Activated naive CD4-positive, alpha-beta T cell treated with anti-CD3 and anti-CD28 coated beads, Interleukin-2, amount 10 ng/mL, durations not matched to agents 7 days and 5 days (primary cell): ENCODE results near the gene SPATA22.
"Not testable (repeated sequence)": the region's sequence is repeated elsewhere in the genome, so short reads cannot be mapped to it uniquely, and the experiment has no call there.

Experiments
- CTCF ChIA-PET: fragments of 350-600 bp; sonication (Branson Sonifier 250); formaldehyde crosslinking; loops from one replicate; lab custom pipeline; 2021; ENCODE audit warnings: antibody characterized with exemption; lab: Charles Lee
- DNase-seq: peaks from one replicate; pipeline ENCODE4 v3.0.0-alpha.2; 2020
- H3K27ac Mint-ChIP-seq: one replicate; pipeline ENCODE4 v1.8.0; 2021; ENCODE audit warnings: mild to moderate bottlenecking, moderate library complexity, mixed read lengths
- H3K27me3 Mint-ChIP-seq: one replicate; pipeline ENCODE4 v1.8.0; 2021; ENCODE audit warnings: mild to moderate bottlenecking, mixed read lengths
- H3K36me3 Mint-ChIP-seq: one replicate; pipeline ENCODE4 v1.8.0; 2021; ENCODE audit warnings: mixed read lengths
- H3K4me1 Mint-ChIP-seq: one replicate; pipeline ENCODE4 v1.8.0; 2021; ENCODE audit warnings: mixed read lengths
- H3K4me3 Mint-ChIP-seq: one replicate; pipeline ENCODE4 v1.8.0; 2021; ENCODE audit warnings: mild to moderate bottlenecking, moderate library complexity, mixed read lengths
- H3K9me3 Mint-ChIP-seq: one replicate; pipeline ENCODE4 v1.8.0; 2021; ENCODE audit warnings: mixed read lengths

The SPATA22 gene, protein sequence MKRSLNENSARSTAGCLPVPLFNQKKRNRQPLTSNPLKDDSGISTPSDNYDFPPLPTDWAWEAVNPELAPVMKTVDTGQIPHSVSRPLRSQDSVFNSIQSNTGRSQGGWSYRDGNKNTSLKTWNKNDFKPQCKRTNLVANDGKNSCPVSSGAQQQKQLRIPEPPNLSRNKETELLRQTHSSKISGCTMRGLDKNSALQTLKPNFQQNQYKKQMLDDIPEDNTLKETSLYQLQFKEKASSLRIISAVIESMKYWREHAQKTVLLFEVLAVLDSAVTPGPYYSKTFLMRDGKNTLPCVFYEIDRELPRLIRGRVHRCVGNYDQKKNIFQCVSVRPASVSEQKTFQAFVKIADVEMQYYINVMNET

DNA sequence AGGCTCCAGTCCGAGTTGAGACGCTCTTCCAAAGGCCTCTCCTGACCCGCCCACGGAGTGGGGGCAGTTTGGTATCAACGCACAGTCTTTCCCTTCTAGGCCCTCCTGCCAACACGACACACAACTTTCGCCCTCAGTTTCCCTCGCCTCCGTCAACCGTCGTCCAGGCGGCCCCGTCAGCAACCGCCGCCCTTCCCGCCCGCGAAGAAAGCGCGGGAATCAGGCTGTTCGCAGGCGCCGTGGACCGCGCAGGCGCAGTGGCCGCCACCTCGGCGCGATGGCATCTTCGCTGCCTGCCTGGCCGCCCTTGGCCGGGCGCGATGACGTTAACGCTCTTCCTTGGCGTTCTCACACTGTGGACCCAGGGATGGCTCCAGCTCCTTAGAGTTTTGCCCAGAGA, at the start of gene SPATA22:
TSS of gene SPATA22 (minus strand) at position 221 of the 400 bp plus-strand sequence. CDS start 2,494 bp downstream, outside the sequence.
- Mint-ChIP-seq H3K4me1 (peaks cover 5% of the 10 kb centered on the region), H3K4me3 (no peak within 1 kb of the TSS), H3K27ac (no peak within 1 kb of the TSS), H3K27me3 (no peaks in the 10 kb centered on the region), H3K36me3 (no peaks in the 10 kb centered on the region), H3K9me3 (no peaks in the 10 kb centered on the region)
- DNase-seq, result no peak
- CTCF ChIA-PET, result no interaction called here

DNA sequence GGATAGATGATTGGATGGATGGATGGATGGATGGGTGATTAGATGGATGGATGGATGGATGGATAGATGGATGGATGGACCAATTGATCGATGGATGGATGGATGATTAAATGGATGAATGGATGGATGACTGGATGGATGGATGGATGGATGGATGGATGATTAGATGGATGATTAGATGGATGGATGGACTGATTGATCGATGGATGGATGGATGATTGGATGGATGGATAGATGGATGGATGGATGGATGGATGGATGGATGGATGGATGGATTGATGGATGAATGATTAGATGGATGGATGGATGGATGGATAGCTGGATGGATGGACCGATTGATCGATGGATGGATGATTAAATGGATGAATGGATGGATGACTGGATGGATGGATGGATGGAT, 47.9 kb upstream of the SPATA22 start:
- H3K27ac Mint-ChIP-seq, H3K36me3 Mint-ChIP-seq, H3K4me1 Mint-ChIP-seq, CTCF ChIA-PET, H3K27me3 Mint-ChIP-seq, H3K9me3 Mint-ChIP-seq, DNase-seq, H3K4me3 Mint-ChIP-seq: not testable (repeated sequence)

DNA sequence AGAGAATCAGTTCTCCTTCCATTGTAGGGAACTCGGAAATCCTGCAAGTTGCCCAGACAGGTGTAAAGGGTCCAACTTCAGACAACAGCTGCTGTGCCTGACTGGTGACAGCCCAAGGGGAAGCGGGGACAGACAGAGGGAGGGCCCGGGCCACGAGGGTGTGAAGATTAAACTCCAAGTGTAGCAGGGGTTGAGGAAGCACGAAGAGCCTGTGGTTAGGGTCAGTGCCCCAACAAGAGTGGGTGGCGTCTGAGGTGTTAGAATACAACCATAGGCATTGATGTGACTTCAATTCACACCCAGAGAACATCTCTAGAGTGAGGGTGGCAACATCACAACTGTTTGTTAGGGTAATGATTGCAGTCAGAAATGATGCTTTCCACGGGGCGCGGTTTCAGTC, 43.3 kb upstream of the SPATA22 start:
- Mint-ChIP-seq H3K4me1 (no peaks in the 10 kb centered on the region), H3K9me3 (no peaks in the 10 kb centered on the region), H3K4me3 (no peak overlapping the region), H3K27me3 (no peaks in the 10 kb centered on the region), H3K27ac (no peak overlapping the region), H3K36me3 (no peaks in the 10 kb centered on the region)
- no peak for DNase-seq
- CTCF ChIA-PET, result no interaction called here

DNA sequence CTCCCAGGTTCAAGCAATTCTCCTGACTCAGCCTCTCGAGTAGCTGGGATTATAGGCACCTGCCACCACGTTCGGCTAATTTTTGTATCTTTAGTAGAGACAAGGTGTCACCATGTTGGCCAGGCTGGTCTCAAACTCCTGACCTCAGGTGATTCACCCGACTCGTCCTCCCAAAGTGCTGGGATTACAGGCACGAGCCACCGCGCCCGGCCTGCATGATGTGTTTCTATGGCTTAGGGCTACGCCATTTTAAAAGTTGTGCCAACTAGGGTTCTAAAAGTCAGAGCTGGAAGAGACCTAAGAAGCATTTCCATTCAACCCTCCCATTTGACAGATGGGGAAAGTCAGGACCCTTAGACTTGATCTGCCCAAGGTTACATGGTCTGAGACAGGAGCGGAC, 42.5 kb upstream of the SPATA22 start:
- H3K4me1 Mint-ChIP-seq, H3K36me3 Mint-ChIP-seq, CTCF ChIA-PET, H3K4me3 Mint-ChIP-seq, H3K9me3 Mint-ChIP-seq, H3K27me3 Mint-ChIP-seq, DNase-seq, H3K27ac Mint-ChIP-seq: not testable (repeated sequence)

DNA sequence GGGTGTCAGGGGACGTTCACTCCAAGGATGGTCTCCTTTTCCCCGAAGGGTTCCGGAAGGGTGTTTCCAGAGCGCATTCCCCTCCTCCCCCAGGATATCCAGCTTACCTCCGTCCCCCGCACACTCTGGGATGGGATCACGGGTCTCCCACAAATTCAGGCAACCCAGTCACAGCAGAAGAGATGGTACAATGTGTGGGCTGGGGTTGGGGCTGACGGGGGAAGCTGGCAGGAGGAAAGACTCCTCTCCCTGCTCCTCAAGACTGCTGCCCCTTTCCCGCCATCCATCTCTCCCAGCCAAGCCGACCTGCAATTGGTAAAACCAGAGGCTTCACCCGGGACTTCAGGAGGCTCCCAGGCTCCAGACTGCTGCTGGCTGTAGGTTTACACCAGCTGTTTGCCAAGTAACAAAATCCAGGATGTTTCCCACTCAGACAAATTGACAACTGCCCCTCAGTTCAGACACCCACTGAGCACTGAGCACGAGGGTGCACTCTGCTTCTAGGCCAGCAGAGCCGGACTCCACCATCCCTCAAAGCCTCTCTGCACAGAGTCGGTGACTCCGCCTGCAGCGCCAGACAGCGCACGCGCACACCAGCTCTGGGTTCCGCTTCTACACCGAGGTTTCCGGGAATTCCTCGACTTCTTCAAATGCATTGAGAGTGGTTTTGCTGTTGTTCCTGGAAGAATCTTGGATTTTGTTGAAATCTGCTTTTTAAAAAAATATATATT, 41.9 kb upstream of the SPATA22 start:
- no peaks in the 10 kb centered on the region for H3K9me3 Mint-ChIP-seq
- H3K27me3 Mint-ChIP-seq, result no peaks in the 10 kb centered on the region
- CTCF ChIA-PET, result no interaction called here
- no peak overlapping the region for H3K27ac Mint-ChIP-seq
- no peak for DNase-seq
- no peaks in the 10 kb centered on the region for H3K36me3 Mint-ChIP-seq
- no peak overlapping the region for H3K4me3 Mint-ChIP-seq
- H3K4me1 Mint-ChIP-seq, result no peaks in the 10 kb centered on the region

DNA sequence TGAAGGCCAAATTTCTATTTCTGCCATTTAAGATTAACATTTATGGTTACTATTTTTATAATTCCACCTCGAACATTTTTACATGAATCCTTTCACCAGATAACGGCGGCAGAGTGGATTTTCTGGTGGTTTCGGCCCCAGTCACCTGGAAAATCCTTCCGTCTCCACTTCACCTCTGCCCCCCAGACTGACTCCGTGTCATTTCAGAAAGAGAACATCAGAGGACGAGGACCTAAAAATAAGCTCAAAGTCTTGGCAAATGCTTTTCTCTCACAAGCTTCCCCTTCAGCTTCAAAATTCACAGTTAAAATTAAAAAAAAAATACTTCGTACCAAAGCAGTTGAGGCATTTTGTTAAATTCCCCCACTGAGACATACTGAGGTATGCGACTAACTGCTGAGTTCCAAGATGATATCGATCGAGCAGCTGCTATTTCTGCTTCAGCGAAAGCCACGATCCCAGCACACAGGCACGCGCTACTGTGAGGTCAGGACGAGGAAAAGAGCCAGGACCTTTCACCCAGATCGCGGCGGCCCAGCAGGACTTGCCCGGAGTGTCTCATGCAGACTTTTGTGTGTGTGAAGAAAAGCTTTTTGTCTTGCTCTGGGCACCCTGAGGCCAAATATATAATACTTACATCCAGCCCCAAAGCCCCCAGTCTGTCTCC, 41.0 kb upstream of the SPATA22 start:
- Mint-ChIP-seq H3K27me3 (no peaks in the 10 kb centered on the region), H3K27ac (no peak overlapping the region), H3K36me3 (no peaks in the 10 kb centered on the region), H3K9me3 (no peaks in the 10 kb centered on the region), H3K4me1 (no peaks in the 10 kb centered on the region), H3K4me3 (no peak overlapping the region)
- no peak for DNase-seq
- CTCF ChIA-PET, result no interaction called here

DNA sequence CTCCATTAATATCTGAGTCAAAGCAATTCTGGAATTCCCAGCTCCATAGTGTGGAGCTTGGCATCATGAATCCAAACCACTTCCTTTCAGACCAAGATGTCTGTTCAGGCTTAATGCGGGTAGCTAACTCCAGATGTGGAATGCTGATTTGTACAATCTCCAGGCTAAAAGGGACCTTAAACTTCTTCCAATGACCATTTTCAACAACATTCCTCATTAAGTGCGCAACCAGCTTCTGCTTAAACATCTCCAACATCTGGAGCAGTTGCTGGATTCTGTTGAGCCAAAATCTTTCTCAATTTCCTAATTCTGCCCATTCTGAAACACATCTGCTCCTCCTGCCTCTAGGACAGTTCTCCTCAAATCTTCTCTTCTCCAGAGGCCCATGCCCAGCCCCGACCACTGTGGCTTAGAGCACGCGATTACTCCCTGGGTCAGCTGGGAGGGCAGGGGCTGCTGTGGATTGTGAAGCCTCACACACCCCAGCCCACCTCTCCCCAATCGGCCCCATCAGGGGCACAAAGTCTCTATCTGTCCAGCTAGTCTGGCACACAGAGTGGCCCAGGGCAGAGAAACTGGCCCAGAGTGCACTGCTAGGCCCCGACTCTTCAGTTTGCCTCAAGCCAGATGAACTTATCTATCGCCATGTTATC, 40.4 kb upstream of the SPATA22 start:
- Mint-ChIP-seq H3K27ac (no peak overlapping the region), H3K9me3 (no peaks in the 10 kb centered on the region), H3K36me3 (no peaks in the 10 kb centered on the region), H3K4me1 (no peaks in the 10 kb centered on the region), H3K27me3 (no peaks in the 10 kb centered on the region), H3K4me3 (no peak overlapping the region)
- DNase-seq, result no peak
- CTCF ChIA-PET, result no interaction called here

DNA sequence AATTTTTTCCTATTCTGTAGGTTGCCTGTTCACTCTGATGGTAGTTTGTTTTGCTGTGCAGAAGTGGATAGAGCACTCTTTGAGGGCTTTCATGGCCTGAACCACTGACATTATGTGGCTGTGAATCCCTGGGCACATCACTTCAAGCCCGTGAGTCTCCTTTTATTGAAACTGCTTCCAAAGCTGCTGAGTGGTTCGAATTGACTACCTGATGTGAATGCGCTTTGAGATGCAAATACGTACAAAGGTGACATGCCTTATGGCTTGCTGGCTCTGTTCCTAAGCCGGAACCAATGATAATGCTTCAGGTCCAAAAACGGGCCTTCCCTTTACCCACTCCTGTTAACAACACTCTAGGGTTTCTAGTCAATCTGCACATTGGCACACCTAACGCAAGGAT, 38.5 kb upstream of the SPATA22 start:
- DNase-seq, result no peak
- H3K36me3 Mint-ChIP-seq, result no peaks in the 10 kb centered on the region
- no peaks in the 10 kb centered on the region for H3K9me3 Mint-ChIP-seq
- no peak overlapping the region for H3K27ac Mint-ChIP-seq
- H3K4me3 Mint-ChIP-seq, result no peak overlapping the region
- no peaks in the 10 kb centered on the region for H3K4me1 Mint-ChIP-seq
- H3K27me3 Mint-ChIP-seq, result no peaks in the 10 kb centered on the region
- CTCF ChIA-PET, result no interaction called here

DNA sequence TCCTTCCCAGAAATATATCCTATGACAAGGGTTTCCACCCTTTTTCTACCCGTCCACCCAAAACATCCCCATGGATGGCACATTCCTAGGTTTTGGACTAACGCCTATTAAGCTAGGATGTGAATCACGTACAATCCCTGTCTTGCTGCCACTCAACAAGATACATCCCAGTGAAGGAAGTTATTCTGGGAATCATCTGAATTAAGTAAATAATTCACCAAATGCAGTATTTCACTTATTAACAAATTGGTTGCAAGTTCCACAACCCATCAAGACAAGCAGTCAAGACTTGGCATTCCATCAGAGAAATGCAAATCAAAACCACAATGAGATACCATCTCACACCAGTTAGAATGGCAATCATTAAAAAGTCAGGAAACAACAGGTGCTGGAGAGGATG, 36.2 kb upstream of the SPATA22 start:
- no peaks in the 10 kb centered on the region for H3K4me1 Mint-ChIP-seq

DNA sequence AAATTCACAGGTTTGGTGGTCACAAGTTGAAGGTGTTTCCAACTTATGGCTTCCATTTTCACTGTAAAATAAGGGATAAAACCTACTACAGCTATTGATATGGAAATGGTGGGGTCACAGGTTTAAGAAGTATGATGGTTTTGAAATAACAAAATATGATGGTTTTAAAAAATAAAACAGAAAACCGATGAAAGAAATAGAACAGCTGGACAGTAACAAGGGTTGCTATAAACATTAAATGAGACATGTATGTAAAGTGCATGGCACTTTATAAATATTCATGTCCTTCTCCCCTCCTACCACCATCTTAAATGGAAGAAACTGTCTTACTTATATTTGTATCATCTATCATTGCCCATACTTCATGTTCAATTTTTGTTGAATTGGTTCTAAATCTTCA, 35.5 kb upstream of the SPATA22 start:
- CTCF ChIA-PET, result no interaction called here
- no peaks in the 10 kb centered on the region for H3K9me3 Mint-ChIP-seq
- DNase-seq, result no peak
- H3K27ac Mint-ChIP-seq, result no peak overlapping the region
- H3K36me3 Mint-ChIP-seq, result no peaks in the 10 kb centered on the region
- no peak overlapping the region for H3K4me3 Mint-ChIP-seq
- H3K27me3 Mint-ChIP-seq, result no peaks in the 10 kb centered on the region
- no peaks in the 10 kb centered on the region for H3K4me1 Mint-ChIP-seq

More for the DNA sequence above, 36.2 kb upstream of the SPATA22 start:
- H3K9me3 Mint-ChIP-seq, result no peaks in the 10 kb centered on the region
- no peak for DNase-seq
- H3K36me3 Mint-ChIP-seq, result no peaks in the 10 kb centered on the region
- CTCF ChIA-PET, result no interaction called here
- H3K4me3 Mint-ChIP-seq, result no peak overlapping the region
- H3K27me3 Mint-ChIP-seq, result no peaks in the 10 kb centered on the region
- no peak overlapping the region for H3K27ac Mint-ChIP-seq

DNA sequence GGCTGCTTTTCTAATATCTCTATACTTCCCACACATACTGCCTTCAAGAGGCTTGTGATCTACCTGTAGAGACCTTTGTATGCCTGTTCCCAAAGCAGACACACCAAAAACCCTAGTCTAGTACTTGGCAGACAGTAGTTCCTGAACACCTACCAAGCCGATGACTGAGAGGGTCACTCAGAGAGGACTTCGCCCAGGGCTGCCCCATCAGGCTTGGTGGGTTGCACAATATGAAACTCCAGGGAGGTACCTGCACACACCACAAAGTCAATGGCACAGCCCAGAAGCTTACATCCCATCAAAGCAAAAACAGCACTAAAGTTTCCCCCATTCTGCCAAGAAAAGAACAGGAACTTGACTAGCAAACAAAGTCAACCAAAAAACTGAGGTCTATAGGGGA, 34.4 kb upstream of the SPATA22 start:
- no peak overlapping the region for H3K4me3 Mint-ChIP-seq

DNA sequence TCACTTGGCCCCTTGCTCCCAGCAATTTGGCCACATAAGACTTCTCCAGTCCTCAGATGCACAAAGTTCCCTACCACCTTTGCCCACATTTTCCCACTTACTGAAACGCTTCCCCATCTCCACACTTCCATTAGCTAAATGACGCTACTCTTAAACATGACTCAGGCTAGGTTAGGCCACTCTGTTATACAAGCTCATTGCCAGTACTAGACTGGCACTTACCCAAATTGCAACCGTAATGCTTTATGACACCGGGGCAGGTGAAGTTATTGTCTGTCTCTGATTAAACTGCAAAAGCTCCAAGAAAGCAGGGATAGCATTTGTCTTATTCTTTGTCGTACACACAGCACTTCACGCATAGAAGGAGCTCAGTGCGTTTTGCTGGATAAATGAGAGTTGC, 33.4 kb upstream of the SPATA22 start:
- Mint-ChIP-seq H3K4me1 (no peaks in the 10 kb centered on the region), H3K27ac (no peak overlapping the region), H3K27me3 (no peaks in the 10 kb centered on the region), H3K9me3 (no peaks in the 10 kb centered on the region), H3K4me3 (no peak overlapping the region), H3K36me3 (no peaks in the 10 kb centered on the region)
- DNase-seq, result no peak
- CTCF ChIA-PET, result no interaction called here

More for the DNA sequence above, 34.4 kb upstream of the SPATA22 start:
- Mint-ChIP-seq H3K27ac (no peak overlapping the region), H3K36me3 (no peaks in the 10 kb centered on the region), H3K4me1 (no peaks in the 10 kb centered on the region), H3K27me3 (no peaks in the 10 kb centered on the region), H3K9me3 (no peaks in the 10 kb centered on the region)
- CTCF ChIA-PET, result no interaction called here
- no peak for DNase-seq

DNA sequence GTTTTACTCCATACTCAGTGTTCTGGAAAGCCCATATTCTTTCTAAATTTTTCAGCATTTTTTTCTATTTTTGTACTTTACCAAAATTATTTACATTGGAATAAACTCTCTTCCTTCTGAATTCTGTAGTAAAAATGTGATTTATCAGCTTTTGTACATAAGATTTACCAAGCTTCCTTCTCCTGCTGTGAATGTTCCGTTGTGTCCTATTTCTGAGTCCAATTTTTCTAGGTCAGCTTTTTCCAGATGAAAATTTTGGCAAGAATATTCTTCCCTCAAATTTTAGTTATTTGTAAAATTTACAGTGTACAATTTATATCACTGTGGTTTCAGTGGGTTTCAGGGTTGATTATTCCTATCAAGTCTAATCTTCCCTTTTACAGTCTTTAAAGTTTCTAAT, 31.7 kb upstream of the SPATA22 start:
- Mint-ChIP-seq H3K4me1 (no peaks in the 10 kb centered on the region), H3K27ac (no peak overlapping the region), H3K4me3 (no peak overlapping the region), H3K27me3 (no peaks in the 10 kb centered on the region), H3K9me3 (no peaks in the 10 kb centered on the region), H3K36me3 (no peaks in the 10 kb centered on the region)
- CTCF ChIA-PET, result no interaction called here
- no peak for DNase-seq

DNA sequence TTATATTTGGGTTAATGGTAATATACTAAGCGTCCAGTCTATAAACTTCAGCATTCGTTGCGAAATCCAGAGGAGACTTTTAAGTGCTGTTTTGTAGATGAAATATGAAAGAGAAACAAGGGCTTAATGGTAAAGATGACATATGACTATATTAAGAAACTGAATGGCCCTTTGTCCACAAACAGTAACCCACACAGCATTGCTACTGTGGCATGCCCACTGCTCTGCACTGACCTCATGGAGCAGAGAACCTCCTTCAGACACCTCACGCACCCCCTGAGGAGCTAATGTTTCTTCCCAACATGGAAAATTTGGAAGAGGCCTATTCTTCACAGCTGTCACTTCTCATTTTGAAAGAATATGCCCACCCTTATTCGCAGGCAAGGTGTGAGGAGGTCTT, 30.8 kb upstream of the SPATA22 start:
- Mint-ChIP-seq H3K4me1 (no peaks in the 10 kb centered on the region), H3K27me3 (no peaks in the 10 kb centered on the region), H3K27ac (no peak overlapping the region), H3K9me3 (no peaks in the 10 kb centered on the region), H3K36me3 (no peaks in the 10 kb centered on the region), H3K4me3 (no peak overlapping the region)
- CTCF ChIA-PET, result interaction anchor here (0.6 kb wide), 1 partner anchor 23 kb away, joined by 4 read pairs; no protein-coding TSS in a partner anchor
- no peak for DNase-seq
